Measurements from ENCODE around the gene GPATCH4. TPM values are rescaled to one million over a fixed set of nuclear protein-coding genes. Genes with fewer than 3 reads are reported as not detected.

Gene GPATCH4
- total RNA-seq, 1 donor from 2014 or later = 30.7 TPM

DNA sequence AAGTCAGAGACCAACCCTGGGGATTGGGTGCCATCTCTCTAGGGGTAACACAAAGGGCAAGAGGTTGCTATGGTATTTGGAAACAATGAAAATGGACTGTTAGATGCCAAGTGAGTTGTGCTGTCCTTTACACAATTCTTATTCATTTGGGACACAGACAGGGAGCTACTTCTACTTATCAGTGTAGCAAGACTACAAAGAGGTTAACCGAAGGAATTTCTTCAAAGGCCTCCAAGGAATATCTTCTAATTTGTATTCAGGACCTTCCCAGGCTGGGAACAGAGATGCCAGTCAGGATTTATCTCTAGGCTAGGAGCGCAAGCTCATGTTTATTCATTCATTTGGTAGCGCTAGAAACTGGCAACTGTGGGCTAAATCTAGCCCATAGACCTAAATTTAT lies 7.1 kb downstream of the GPATCH4 start:
- no peak overlapping the region for H3K4me3 Mint-ChIP-seq
- no peaks in the 10 kb centered on the region for H3K27me3 Mint-ChIP-seq
- DNase-seq (ENCODE audit: extremely low spot score, unreplicated experiment) = no peak
- H3K27ac Mint-ChIP-seq = no peak overlapping the region
- peaks cover 4% of the 10 kb centered on the region for H3K4me1 Mint-ChIP-seq (ENCODE audit: unreplicated experiment)
- TF ChIP-seq, protein P1, sequence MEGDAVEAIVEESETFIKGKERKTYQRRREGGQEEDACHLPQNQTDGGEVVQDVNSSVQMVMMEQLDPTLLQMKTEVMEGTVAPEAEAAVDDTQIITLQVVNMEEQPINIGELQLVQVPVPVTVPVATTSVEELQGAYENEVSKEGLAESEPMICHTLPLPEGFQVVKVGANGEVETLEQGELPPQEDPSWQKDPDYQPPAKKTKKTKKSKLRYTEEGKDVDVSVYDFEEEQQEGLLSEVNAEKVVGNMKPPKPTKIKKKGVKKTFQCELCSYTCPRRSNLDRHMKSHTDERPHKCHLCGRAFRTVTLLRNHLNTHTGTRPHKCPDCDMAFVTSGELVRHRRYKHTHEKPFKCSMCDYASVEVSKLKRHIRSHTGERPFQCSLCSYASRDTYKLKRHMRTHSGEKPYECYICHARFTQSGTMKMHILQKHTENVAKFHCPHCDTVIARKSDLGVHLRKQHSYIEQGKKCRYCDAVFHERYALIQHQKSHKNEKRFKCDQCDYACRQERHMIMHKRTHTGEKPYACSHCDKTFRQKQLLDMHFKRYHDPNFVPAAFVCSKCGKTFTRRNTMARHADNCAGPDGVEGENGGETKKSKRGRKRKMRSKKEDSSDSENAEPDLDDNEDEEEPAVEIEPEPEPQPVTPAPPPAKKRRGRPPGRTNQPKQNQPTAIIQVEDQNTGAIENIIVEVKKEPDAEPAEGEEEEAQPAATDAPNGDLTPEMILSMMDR (conservative IDR thresholded peaks at IDR 0.05) = no peak
- H3K9me3 Mint-ChIP-seq = no peaks in the 10 kb centered on the region
- H3K36me3 Mint-ChIP-seq = peaks cover 5% of the 10 kb centered on the region

DNA sequence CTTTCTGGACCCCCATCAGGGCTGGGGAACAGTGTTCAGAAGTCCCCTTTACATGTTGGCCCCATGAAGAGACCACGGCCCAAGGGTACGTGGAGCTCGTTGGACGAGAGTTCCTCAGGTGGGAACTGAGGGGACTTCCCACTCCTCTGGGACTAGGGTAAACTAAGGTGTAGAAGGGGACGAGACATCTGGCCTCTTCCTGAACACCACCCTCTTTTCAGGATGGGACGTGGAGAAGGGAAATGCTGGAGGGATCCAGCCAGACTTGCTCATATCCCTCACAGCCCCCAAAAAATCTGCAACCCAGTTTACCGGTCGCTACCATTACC lies 7.7 kb downstream of the GPATCH4 start:
- Mint-ChIP-seq H3K27ac (no peak overlapping the region), H3K36me3 (peaks cover 5% of the 10 kb centered on the region), H3K27me3 (no peaks in the 10 kb centered on the region), H3K4me3 (no peak overlapping the region), H3K4me1 (ENCODE audit: unreplicated experiment) (peaks cover 4% of the 10 kb centered on the region), H3K9me3 (no peaks in the 10 kb centered on the region)
- TF ChIP-seq, protein P1 (conservative IDR thresholded peaks at IDR 0.05) = no peak
- no peak for DNase-seq (ENCODE audit: extremely low spot score, unreplicated experiment)

DNA sequence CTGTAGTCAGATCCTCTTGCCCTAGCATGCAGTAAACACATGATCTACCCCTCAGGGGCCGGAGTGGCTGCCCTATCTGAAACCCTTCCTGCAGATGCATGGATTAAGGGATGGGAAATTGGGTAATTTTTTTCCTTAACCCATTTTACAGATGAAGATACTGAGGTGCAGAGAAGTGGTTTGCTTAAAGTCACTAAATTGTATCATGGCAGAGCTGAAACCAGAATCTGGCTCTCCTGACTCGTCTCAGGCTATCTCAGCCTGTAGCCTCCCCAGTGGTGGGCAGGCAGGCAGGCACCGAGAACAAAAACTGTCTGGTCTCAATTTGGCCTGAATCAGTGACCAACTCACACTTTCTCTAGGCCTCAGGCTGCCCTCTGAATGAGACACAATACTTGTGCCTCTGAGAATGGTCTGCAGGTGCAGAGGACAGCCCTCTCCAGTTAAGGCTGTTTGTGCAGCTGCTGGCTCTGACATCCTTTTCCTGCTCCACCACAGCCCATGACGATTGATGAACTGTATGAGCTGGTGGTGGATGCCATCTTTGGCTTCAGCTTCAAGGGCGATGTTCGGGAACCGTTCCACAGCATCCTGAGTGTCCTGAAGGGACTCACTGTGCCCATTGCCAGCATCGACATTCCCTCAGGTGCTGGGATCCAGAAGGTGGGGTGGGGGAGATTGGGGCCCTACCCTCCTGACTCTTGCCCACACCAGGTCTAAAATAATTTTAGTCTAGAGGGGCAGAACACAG lies 8.2 kb downstream of the GPATCH4 start:
- H3K27ac Mint-ChIP-seq = no peak overlapping the region
- no peaks in the 10 kb centered on the region for H3K27me3 Mint-ChIP-seq
- DNase-seq (ENCODE audit: extremely low spot score, unreplicated experiment) = no peak
- H3K9me3 Mint-ChIP-seq = no peaks in the 10 kb centered on the region
- peaks cover 4% of the 10 kb centered on the region for H3K4me1 Mint-ChIP-seq (ENCODE audit: unreplicated experiment)
- peaks cover 5% of the 10 kb centered on the region for H3K36me3 Mint-ChIP-seq
- TF ChIP-seq, protein P1 (conservative IDR thresholded peaks at IDR 0.05) = no peak
- peak overlapping the region; percentile 91 for H3K4me3 Mint-ChIP-seq

DNA sequence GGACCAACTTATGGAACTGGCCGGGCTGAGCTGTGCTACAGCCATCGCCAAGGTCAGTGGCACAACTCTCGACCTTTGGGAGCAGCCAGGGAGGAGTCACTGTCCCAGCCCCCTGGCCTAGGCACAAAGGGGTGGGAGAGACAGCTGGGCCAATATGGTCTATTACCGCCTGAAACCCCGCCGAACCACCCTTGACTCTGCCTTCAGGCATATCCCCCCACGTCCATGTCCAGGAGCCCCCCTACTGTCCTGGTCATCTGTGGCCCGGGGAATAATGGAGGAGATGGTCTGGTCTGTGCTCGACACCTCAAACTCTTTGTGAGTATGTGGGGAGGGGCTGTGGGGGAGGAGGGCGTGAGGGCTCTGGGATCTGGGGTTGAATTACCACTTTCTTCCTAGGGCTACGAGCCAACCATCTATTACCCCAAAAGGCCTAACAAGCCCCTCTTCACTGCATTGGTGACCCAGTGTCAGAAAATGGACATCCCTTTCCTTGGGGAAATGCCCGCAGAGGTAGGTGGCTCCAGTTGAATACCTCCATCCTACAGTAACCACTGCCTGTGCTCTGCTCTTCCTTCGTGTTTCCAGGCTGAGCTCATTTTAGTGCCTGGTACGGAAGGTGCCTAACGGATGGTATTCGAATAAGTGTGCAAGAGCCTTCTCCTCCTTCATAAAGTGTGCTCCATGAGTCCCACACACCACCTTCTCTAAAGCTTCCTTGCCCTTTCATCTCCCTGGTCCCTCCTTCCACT lies 8.9 kb downstream of the GPATCH4 start:
- DNase-seq (ENCODE audit: extremely low spot score, unreplicated experiment) = no peak
- Mint-ChIP-seq H3K36me3 (peaks cover 5% of the 10 kb centered on the region), H3K27me3 (no peaks in the 10 kb centered on the region), H3K27ac (no peak overlapping the region), H3K4me1 (ENCODE audit: unreplicated experiment) (peaks cover 4% of the 10 kb centered on the region), H3K9me3 (no peaks in the 10 kb centered on the region), H3K4me3 (peak overlapping the region; percentile 91)
- TF ChIP-seq, protein P1 (conservative IDR thresholded peaks at IDR 0.05) = no peak

DNA sequence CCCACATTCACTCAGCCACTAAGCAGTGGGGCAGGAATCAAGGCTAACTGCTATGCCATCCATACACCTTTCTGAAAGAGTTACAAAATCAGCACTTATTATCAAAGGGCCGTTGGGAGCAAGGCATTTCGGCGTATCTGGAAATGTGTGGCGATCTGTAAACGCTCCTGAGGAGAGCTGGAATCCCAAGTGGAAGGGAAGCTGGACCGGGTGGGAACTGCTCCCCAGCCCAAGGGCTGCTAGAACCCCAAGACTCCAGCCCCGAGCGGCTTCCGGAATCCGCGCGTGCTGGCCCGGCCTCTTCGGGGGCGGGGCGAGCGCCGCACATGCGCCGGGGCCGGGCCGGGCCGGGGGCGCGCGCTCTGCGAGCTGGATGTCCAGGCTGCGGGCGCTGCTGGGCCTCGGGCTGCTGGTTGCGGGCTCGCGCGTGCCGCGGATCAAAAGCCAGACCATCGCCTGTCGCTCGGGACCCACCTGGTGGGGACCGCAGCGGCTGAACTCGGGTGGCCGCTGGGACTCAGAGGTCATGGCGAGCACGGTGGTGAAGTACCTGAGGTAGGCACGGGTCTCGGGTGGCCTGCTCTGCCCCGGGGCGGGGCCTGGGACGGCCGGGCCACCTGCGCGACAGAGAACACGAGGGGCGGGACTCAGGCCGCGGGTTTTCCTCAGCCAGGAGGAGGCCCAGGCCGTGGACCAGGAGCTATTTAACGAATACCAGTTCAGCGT lies 9.7 kb downstream of the GPATCH4 start, which contains the start of gene NAXE:
TSS of gene NAXE (plus strand) at position 345 of the 726 bp plus-strand sequence. CDS start at position 374, 29 bp downstream.
- no peaks in the 10 kb centered on the region for H3K9me3 Mint-ChIP-seq
- peak within 1 kb of the TSS; percentile 91 for H3K4me3 Mint-ChIP-seq
- peak; percentile 80 for DNase-seq (ENCODE audit: extremely low spot score, unreplicated experiment)
- H3K4me1 Mint-ChIP-seq (ENCODE audit: unreplicated experiment) = peaks cover 4% of the 10 kb centered on the region
- peaks cover 5% of the 10 kb centered on the region for H3K36me3 Mint-ChIP-seq
- peak within 1 kb of the TSS; percentile 90 for H3K27ac Mint-ChIP-seq
- no peaks in the 10 kb centered on the region for H3K27me3 Mint-ChIP-seq
- TF ChIP-seq, protein P1 (conservative IDR thresholded peaks at IDR 0.05) = no peak
